Breast epithelium (tissue), 3 donors: Measurements from ENCODE around the gene SPACA9.

Experiments used
- CTCF ChIP-seq, 3 donors: fragments of 450-650 bp; IDR thresholded peaks; one replicate each; pipeline ENCODE4 v1.5.1; 2016 to 2017; ENCODE audit warnings: antibody characterized with exemption in 3 of 3, mild to moderate bottlenecking in 3 of 3, moderate library complexity in 3 of 3
- POLR2AphosphoS5 ChIP-seq, 3 donors: sonication (generic); formaldehyde crosslinking; IDR thresholded peaks; one replicate each; pipeline ENCODE4 v1.6.1; 2017; ENCODE audit warnings: antibody characterized with exemption in 3 of 3

DNA sequence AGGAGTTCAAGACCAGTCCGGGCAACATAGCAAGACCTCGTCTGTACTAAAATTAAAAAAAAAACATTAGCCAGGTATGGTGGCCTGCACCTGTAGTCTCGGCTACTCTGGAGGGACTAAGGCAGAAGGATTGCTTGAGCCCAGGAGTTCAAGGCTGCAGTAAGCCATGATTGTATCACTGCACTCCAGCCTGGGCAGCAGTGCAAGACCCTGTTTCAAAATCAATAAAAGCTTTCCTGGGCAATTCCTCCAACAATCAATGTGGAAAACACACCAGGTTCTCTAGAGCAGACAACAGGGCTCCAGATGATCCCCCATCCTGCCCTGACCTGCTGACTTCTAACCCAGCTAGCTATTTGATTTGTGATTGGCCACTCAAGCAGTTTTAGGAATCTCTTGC, 1.8 kb upstream of the SPACA9 start:
- TF ChIP-seq CTCF (IDR thresholded peaks at IDR 0.05) (no peak), POLR2AphosphoS5 (IDR thresholded peaks at IDR 0.05) (no peak)
